Prostate gland (tissue), 2 donors: Measurements from ENCODE around the gene NOTCH2. TPM values are rescaled to one million over a fixed set of nuclear protein-coding genes. Genes with fewer than 3 reads are reported as not detected.

Experiments used
- DNase-seq: peaks from one replicate; pipeline ENCODE4 v3.0.0-alpha.2; 2019; ENCODE audit warnings: low spot score
- H3K27ac ChIP-seq, 2 donors: fragments of 200-600 bp; sonication (generic); 2 replicates each; pipeline ENCODE4 v1.5.1; 2017 to 2019
- H3K27me3 ChIP-seq: fragments of 200-600 bp; sonication (generic); replicated peaks from 2 replicates; pipeline ENCODE4 v1.5.1; 2019; ENCODE audit not compliant: insufficient read depth
- H3K36me3 ChIP-seq, 2 donors: fragments of 200-600 bp; sonication (generic); 1 replicate in 1 of 2; 2 replicates in 1 of 2; pipeline versions ENCODE4 v1.5.1 to v1.8.1; 2017 to 2019
- H3K4me1 ChIP-seq: fragments of 200-600 bp; sonication (generic); replicated peaks from 2 replicates; pipeline ENCODE4 v1.5.1; 2019
- H3K4me3 ChIP-seq, 2 donors: fragments of 200-600 bp; sonication (generic); 2 replicates each; pipeline ENCODE4 v1.5.1; 2017 to 2019
- H3K9me3 ChIP-seq: fragments of 200-600 bp; sonication (generic); 2 replicates; pipeline ENCODE4 v1.5.1; 2017
- CTCF ChIP-seq, 4 experiments: fragments of 200-600 bp in 2 of 4; fragments of 450-650 bp in 2 of 4; sonication (generic) in 2 of 4; IDR thresholded peaks; 1 replicate in 3 of 4; 2 replicates in 1 of 4; pipeline ENCODE4 v1.5.1; 2016 to 2019; ENCODE audit warnings: antibody characterized with exemption in 4 of 4, mild to moderate bottlenecking in 2 of 4, moderate library complexity in 2 of 4
- POLR2A ChIP-seq: fragments of 450-650 bp; IDR thresholded peaks from one replicate; pipeline ENCODE4 v1.6.1; 2016; ENCODE audit warnings: antibody characterized with exemption, mild to moderate bottlenecking
- POLR2AphosphoS5 ChIP-seq: sonication (generic); formaldehyde crosslinking; IDR thresholded peaks from one replicate; pipeline ENCODE4 v1.6.1; 2017; ENCODE audit warnings: antibody characterized with exemption
- WGBS: methylation state at CpG from one replicate; pipeline ENCODE4 v1.1.5; 2018; 5-methylcytosine and 5-hydroxymethylcytosine counted together
- intact Hi-C: fragments of 100-400 bp; cut with DNase I; formaldehyde crosslinking; loops from one replicate; pipeline ENCODE4 v1.14.2; 2022
- total RNA-seq, 2 donors: library from RNA; depleted of rRNA; stranded (reverse); fragments of >200 nt; gene quantifications; one replicate each; pipeline ENCODE4 v1.1.0, GENCODE V29; 2016

The NOTCH2 gene
- total RNA-seq, 2 donors from 2014 or later: 77.7 to 231 TPM

DNA sequence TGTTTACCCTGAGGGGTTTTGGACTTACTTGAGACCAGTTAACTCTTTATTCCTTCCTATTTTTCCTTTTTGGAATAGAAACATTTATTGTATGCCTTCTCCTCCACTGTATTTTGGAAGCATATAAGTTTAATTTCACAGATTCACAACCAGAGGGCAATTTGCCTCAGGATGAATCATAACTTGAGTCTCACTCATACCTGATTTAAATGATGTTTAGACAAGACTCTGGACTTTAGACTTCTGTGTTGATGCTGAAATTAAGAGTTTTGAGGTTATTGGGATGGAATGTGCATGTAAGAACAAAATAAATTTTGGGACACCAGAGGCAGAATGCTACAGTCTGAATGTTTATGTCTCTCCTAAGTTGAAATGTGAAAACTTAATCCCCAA is 166.0 kb downstream of the NOTCH2 start:
- H3K27ac ChIP-seq: no peak overlapping the region
- H3K36me3 ChIP-seq: no peaks in the 10 kb centered on the region
- no peak for DNase-seq
- H3K4me3 ChIP-seq: no peak overlapping the region
- H3K4me1 ChIP-seq: no peaks in the 10 kb centered on the region
- intact Hi-C loops: no loop called here
- H3K27me3 ChIP-seq: no peaks in the 10 kb centered on the region
- no peaks in the 10 kb centered on the region for H3K9me3 ChIP-seq
- TF ChIP-seq CTCF (IDR thresholded peaks at IDR 0.05) (no peak), POLR2A (no peak), POLR2AphosphoS5 (no peak)

GRCh38 chr1:119902775-119903442 is 166.6 kb downstream of the NOTCH2 start:
- 97% methylated on average over 2 of the region's 4 CpGs for WGBS
- TF ChIP-seq CTCF (IDR thresholded peaks at IDR 0.05) (no peak), POLR2A (no peak), POLR2AphosphoS5 (no peak)
- DNase-seq: no peak
- H3K4me1 ChIP-seq: no peaks in the 10 kb centered on the region
- H3K27me3 ChIP-seq: no peaks in the 10 kb centered on the region
- H3K9me3 ChIP-seq: no peaks in the 10 kb centered on the region
- H3K27ac ChIP-seq: no peak overlapping the region
- H3K36me3 ChIP-seq: no peaks in the 10 kb centered on the region
- H3K4me3 ChIP-seq: no peak overlapping the region
- intact Hi-C loops: no loop called here

GRCh38 chr1:119898981-119899720 is 170.3 kb downstream of the NOTCH2 start:
- no peak for TF ChIP-seq POLR2A
- TF ChIP-seq CTCF (IDR thresholded peaks at IDR 0.05): no peak
- TF ChIP-seq POLR2AphosphoS5: no peak
- H3K4me3 ChIP-seq: no peak overlapping the region
- no peaks in the 10 kb centered on the region for H3K4me1 ChIP-seq
- no peak overlapping the region for H3K27ac ChIP-seq
- H3K36me3 ChIP-seq: no peaks in the 10 kb centered on the region
- DNase-seq: no peak
- intact Hi-C loops: no loop called here
- H3K27me3 ChIP-seq: no peaks in the 10 kb centered on the region
- WGBS: 81% methylated on average over 3 of the region's 3 CpGs
- no peaks in the 10 kb centered on the region for H3K9me3 ChIP-seq

DNA sequence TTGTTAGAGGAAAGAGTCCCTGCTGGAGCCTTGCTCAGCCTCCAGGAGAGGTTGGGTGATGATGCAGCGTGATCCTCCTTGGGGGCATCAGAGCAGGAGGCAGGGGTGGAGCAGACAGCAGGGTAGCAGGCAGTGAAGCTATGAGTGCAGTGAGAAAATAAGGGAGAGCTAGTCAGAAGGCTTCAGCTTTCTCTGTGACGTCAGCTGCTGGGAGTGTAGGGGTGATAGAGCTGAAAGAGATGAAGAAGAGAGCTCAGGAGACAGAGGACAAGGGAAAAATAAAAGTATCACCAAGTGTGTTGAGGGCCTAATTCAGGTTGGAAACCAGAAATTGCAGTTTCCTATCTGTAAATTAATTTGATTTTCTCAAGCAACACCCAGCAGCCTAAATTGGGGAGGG is 170.9 kb downstream of the NOTCH2 start:
- Histone ChIP-seq H3K9me3 (no peaks in the 10 kb centered on the region), H3K4me3 (no peak overlapping the region), H3K36me3 (no peaks in the 10 kb centered on the region), H3K4me1 (no peaks in the 10 kb centered on the region), H3K27ac (no peak overlapping the region), H3K27me3 (no peaks in the 10 kb centered on the region)
- 74% methylated on average over 2 of the region's 2 CpGs for WGBS
- intact Hi-C loops: no loop called here
- no peak for DNase-seq
- TF ChIP-seq POLR2AphosphoS5 (no peak), POLR2A (no peak), CTCF (IDR thresholded peaks at IDR 0.05) (no peak)

- Histone ChIP-seq H3K4me1 (no peaks in the 10 kb centered on the region), H3K36me3 (no peaks in the 10 kb centered on the region), H3K4me3 (no peak within 1 kb of the TSS), H3K27ac (no peak within 1 kb of the TSS), H3K27me3 (no peaks in the 10 kb centered on the region), H3K9me3 (no peaks in the 10 kb centered on the region)
- intact Hi-C loops: no loop called here
- DNase-seq: no peak
- no peak for TF ChIP-seq POLR2AphosphoS5
- TF ChIP-seq CTCF (IDR thresholded peaks at IDR 0.05): no peak
- TF ChIP-seq POLR2A: no peak
- 47% methylated on average over 24 of the region's 24 CpGs for WGBS
Observed at GRCh38 chr1:119896303-119896702, 173.2 kb downstream of the NOTCH2 start, which contains the start of gene ADAM30. ADAM30 (minus strand) TSS chr1:119896515; CDS start chr1:119896336, 179 bp downstream.
